GM18520 (cell line): ENCODE data around the gene LRP2.

Source experiments
- ATAC-seq: cut with Tn5 transposase; IDR thresholded peaks from one replicate; pipeline ENCODE4 v1.9.1; 2021; ENCODE audit not compliant: unreplicated experiment

The LRP2 gene

DNA sequence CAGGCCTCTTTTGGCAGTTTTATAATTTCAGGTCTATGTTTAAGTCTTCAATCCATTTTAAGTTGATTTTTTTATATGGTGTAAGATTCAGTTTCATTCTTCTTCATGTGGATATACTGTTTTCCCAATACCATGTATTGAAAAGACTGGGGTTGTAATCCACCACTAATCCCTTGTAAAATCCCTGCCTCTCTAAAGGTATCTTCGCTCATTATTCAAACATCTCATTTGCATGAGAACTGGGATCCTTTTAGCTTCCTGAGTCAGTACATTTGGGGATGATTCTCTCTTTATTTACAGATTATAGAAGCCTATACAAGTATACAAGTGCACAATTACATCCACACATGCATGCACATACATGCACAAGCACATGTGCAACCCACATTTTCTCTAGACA lies 267.7 kb downstream of the LRP2 start:
- no peak for ATAC-seq

- peak; percentile 7 for ATAC-seq
Measured at GRCh38 chr2:169093535-169093934, 268.8 kb downstream of the LRP2 start.

DNA sequence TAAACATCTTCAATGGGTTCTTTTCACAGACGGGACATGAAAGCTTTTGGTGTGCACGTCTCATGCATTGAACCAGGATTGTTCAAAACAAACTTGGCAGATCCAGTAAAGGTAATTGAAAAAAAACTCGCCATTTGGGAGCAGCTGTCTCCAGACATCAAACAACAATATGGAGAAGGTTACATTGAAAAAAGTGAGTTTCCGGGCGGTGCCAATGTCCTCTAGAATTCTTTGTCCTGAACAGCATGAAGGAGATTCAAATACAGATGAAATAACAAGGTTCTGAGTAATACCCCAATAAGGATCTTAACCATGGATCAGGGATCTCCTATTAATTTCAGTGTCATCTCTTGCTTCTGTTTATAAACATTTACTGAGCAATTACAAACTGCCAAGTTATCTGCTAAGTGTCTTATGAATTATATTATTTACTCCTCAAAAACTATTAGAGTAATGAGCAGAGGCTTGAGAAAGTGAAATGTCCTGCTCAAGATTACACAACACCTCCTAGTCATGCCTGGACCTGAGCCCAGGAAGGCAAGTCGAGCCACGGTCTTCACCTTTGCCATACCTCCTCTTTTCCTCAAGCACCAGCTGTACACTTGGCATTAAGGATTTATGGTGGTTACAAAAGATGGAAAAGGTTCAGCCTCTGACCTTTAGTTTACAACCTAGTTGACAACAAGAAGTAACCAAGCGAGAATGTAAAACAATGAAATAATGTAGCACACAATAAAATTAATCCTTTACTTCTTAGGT lies 270.4 kb downstream of the LRP2 start:
- no peak for ATAC-seq

- no peak for ATAC-seq
Measured at GRCh38 chr2:169091256-169091655, 271.1 kb downstream of the LRP2 start.

DNA sequence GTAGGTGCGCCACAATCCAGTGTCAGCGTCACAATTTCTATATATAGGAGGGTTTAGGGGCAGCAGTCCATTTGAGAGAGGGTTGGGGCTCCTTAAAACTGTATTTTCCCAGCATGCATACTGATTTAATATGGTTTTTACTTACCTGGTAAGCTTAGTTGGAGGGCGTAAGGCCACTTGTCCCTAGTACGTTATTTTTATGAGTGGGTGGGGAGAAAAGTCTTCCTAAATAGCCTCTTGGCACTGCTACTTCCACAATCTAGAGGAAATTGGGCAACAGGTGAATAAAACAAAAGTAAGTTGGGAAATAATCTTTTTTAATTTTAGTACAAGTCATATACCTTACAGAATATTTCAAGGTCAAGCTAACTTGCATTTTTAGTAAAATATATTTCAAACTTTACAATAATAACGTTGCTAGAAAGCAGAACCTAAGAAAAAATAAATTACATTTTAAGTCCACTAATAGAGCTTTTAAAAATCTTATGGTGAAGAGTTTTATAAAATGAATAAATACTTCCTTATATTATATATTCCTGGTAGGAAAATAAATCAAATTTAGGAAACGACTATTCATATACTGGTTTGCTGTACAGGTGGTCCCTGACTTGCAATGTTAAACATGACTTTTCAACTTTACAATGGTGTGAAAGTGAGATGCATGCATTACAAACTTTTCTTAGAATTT lies 272.1 kb downstream of the LRP2 start:
- ATAC-seq = no peak

GRCh38 chr2:169089182-169089581 lies 273.2 kb downstream of the LRP2 start:
- no peak for ATAC-seq

- ATAC-seq = no peak
Measured at GRCh38 chr2:169087757-169088379, 274.5 kb downstream of the LRP2 start.

GRCh38 chr2:169086893-169087467 lies 275.4 kb downstream of the LRP2 start:
- ATAC-seq = no peak

DNA sequence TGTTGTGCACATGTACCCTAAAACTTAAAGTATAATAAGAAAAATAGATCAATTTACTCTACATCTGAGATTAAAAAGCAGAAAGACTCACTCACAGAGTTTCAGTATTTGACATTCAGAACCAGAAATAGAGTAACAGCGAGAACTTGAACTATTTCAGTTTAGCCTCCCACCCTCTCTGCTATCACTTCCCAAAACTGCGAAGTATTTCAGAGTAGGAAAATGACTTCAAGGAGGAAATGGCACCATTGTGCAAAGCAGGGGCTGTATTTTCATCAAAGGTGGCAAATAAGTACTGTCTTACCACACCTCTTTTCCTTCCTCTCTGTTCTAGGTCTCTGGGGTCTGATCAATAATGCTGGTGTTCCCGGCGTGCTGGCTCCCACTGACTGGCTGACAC lies 279.3 kb downstream of the LRP2 start:
- peak; percentile 34 for ATAC-seq

DNA sequence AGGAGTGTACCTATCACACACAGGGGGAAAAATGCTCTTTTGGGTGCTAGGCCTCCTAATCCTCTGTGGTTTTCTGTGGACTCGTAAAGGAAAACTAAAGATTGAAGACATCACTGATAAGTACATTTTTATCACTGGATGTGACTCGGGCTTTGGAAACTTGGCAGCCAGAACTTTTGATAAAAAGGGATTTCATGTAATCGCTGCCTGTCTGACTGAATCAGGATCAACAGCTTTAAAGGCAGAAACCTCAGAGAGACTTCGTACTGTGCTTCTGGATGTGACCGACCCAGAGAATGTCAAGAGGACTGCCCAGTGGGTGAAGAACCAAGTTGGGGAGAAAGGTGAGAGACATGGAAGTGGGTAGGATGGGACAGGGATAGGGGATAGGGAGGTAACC lies 280.8 kb downstream of the LRP2 start:
- ATAC-seq = no peak

GRCh38 chr2:169080250-169081069 lies 281.9 kb downstream of the LRP2 start:
- peak; percentile 88 for ATAC-seq

GRCh38 chr2:169077674-169078240 lies 284.6 kb downstream of the LRP2 start:
- ATAC-seq = no peak
